Neuronal stem cell (in vitro differentiated cells): Measurements from ENCODE around the gene LATS1.

Experiments used
- DNase-seq: peaks from one replicate; pipeline ENCODE4 v3.0.0-alpha.2; 2013; ENCODE audit warnings: low spot score
- H2AFZ ChIP-seq: one replicate; pipeline ENCODE4 v1.6.1; 2013; ENCODE audit warnings: mild to moderate bottlenecking, low read length, inconsistent platforms
- H2AK5ac ChIP-seq: 2 replicates; pipeline ENCODE4 v1.6.1; 2013; ENCODE audit warnings: low read depth, mild to moderate bottlenecking, inconsistent platforms, low read length, moderate library complexity, mixed read lengths
- H2BK120ac ChIP-seq: 2 replicates; pipeline ENCODE4 v1.6.1; 2013; ENCODE audit warnings: low read depth, mild to moderate bottlenecking, inconsistent platforms, low read length, moderate library complexity, mixed read lengths
- H2BK12ac ChIP-seq: one replicate; pipeline ENCODE4 v1.6.1; 2013; ENCODE audit warnings: low read length, inconsistent platforms
- H2BK15ac ChIP-seq: 2 replicates; pipeline ENCODE4 v1.6.1; 2013; ENCODE audit warnings: mild to moderate bottlenecking, low read length, inconsistent platforms, mixed read lengths
- H2BK5ac ChIP-seq: one replicate; pipeline ENCODE4 v1.6.1; 2013; ENCODE audit warnings: inconsistent platforms, mild to moderate bottlenecking, low read length, moderate library complexity
- H3K14ac ChIP-seq: one replicate; pipeline ENCODE4 v1.6.1; 2013; ENCODE audit warnings: low read length, inconsistent platforms
- H3K18ac ChIP-seq: 2 replicates; pipeline ENCODE4 v1.6.1; 2013; ENCODE audit warnings: low read length, inconsistent platforms
- H3K23ac ChIP-seq: 2 replicates; pipeline ENCODE4 v1.6.1; 2013; ENCODE audit warnings: low read depth, mild to moderate bottlenecking, mixed read lengths, low read length, inconsistent platforms; ENCODE audit not compliant: poor library complexity
- H3K27ac ChIP-seq: replicated peaks from 3 replicates; pipeline ENCODE4 v1.5.1; 2013; ENCODE audit warnings: low read length, inconsistent platforms
- H3K27me3 ChIP-seq, 3 experiments: 2 replicates each; pipeline ENCODE4 v1.6.1; 2013; ENCODE audit warnings: low read length in 3 of 3, mild to moderate bottlenecking in 2 of 3, inconsistent platforms in 1 of 3, low read depth in 1 of 3, mixed read lengths in 1 of 3, moderate library complexity in 1 of 3; ENCODE audit not compliant: control insufficient read depth in 3 of 3, insufficient read depth in 3 of 3
- H3K36me3 ChIP-seq, 2 donors: replicated peaks in 1 of 2; 2 replicates each; pipeline ENCODE4 v1.6.1; 2013; ENCODE audit warnings: low read length in 2 of 2; ENCODE audit not compliant: control insufficient read depth in 2 of 2, insufficient read depth in 2 of 2
- H3K4ac ChIP-seq: 2 replicates; pipeline ENCODE4 v1.6.1; 2013; ENCODE audit warnings: inconsistent platforms, mild to moderate bottlenecking, low read length, moderate library complexity
- H3K4me1 ChIP-seq, 2 donors: 1 replicate in 1 of 2; 2 replicates in 1 of 2; pipeline ENCODE4 v1.6.1; 2013; ENCODE audit warnings: low read length in 2 of 2, low read depth in 1 of 2; ENCODE audit not compliant: control insufficient read depth in 2 of 2, insufficient read depth in 1 of 2
- H3K4me2 ChIP-seq: one replicate; pipeline ENCODE4 v1.6.1; 2013; ENCODE audit warnings: mild to moderate bottlenecking, low read length, inconsistent platforms; ENCODE audit not compliant: insufficient read depth, poor library complexity, severe bottlenecking
- H3K4me3 ChIP-seq, 2 donors: 2 replicates each; pipeline ENCODE4 v1.5.1; 2013; ENCODE audit warnings: low read length in 2 of 2, mild to moderate bottlenecking in 2 of 2, inconsistent platforms in 1 of 2, moderate library complexity in 1 of 2
- H3K79me1 ChIP-seq: one replicate; pipeline ENCODE4 v1.6.1; 2013; ENCODE audit warnings: low read depth, mild to moderate bottlenecking, inconsistent platforms, low read length, moderate library complexity
- H3K9ac ChIP-seq: one replicate; pipeline ENCODE4 v1.6.1; 2013; ENCODE audit warnings: mild to moderate bottlenecking, low read depth, low read length, inconsistent platforms; ENCODE audit not compliant: poor library complexity
- H3K9me3 ChIP-seq, 2 donors: replicated peaks in 1 of 2; 2 replicates each; pipeline versions ENCODE3 to v1.6.1; 2013; ENCODE audit warnings: low read length in 2 of 2, mild to moderate bottlenecking in 2 of 2, inconsistent platforms in 1 of 2, low read depth in 1 of 2, mixed read lengths in 1 of 2, moderate library complexity in 1 of 2; ENCODE audit not compliant: control insufficient read depth in 2 of 2, insufficient read depth in 1 of 2
- H4K8ac ChIP-seq: one replicate; pipeline ENCODE4 v1.6.1; 2013; ENCODE audit warnings: low read depth, mild to moderate bottlenecking, inconsistent platforms, low read length, moderate library complexity
- H4K91ac ChIP-seq: one replicate; pipeline ENCODE4 v1.6.1; 2013; ENCODE audit warnings: low read length, low read depth, mild to moderate bottlenecking, inconsistent platforms; ENCODE audit not compliant: poor library complexity
- WGBS, 2 donors: extraction: QIAGEN DNeasy Blood & Tissue Kit; methylation state at CpG; one replicate each; pipeline ENCODE4 v1.1.7; 2013; ENCODE audit warnings: missing lambda C conversion rate in 2 of 2, mixed read lengths in 1 of 2; ENCODE audit not compliant: insufficient read length in 2 of 2, insufficient replicate concordance in 1 of 2; ENCODE audit errors: extremely low coverage in 2 of 2; 5-methylcytosine and 5-hydroxymethylcytosine counted together

Gene LATS1

GRCh38 chr6:149636124-149636523, 81.8 kb downstream of the LATS1 start:
- H2BK12ac ChIP-seq = no peak overlapping the region
- H3K36me3 ChIP-seq = peaks cover 0 to 31% of the 10 kb centered on the region in 2 donors
- no peak overlapping the region for H3K27ac ChIP-seq
- WGBS, 2 donors = no CpG with 5 or more reads among the region's 2 CpGs
- no peak for DNase-seq
- no peaks in the 10 kb centered on the region for H3K4me1 ChIP-seq
- H4K91ac ChIP-seq = no peak overlapping the region
- no peak overlapping the region for H2AK5ac ChIP-seq
- H3K18ac ChIP-seq = no peak overlapping the region
- no peak overlapping the region for H3K4me3 ChIP-seq
- no peak overlapping the region for H3K4me2 ChIP-seq
- H2BK5ac ChIP-seq = no peak overlapping the region
- H3K79me1 ChIP-seq = no peaks in the 10 kb centered on the region
- no peak overlapping the region for H3K4ac ChIP-seq
- H3K23ac ChIP-seq = no peak overlapping the region
- H4K8ac ChIP-seq = no peak overlapping the region
- no peak overlapping the region for H2BK120ac ChIP-seq
- no peak overlapping the region for H2BK15ac ChIP-seq
- no peak overlapping the region for H2AFZ ChIP-seq
- H3K14ac ChIP-seq = no peak overlapping the region
- H3K9ac ChIP-seq = no peak overlapping the region
- no peaks in the 10 kb centered on the region for H3K27me3 ChIP-seq
- no peaks in the 10 kb centered on the region for H3K9me3 ChIP-seq

- no peak overlapping the region for H4K91ac ChIP-seq
- no peak overlapping the region for H3K18ac ChIP-seq
- H2BK15ac ChIP-seq = no peak overlapping the region
- H3K4ac ChIP-seq = no peak overlapping the region
- no peaks in the 10 kb centered on the region for H3K9me3 ChIP-seq
- no peak overlapping the region for H4K8ac ChIP-seq
- H3K14ac ChIP-seq = no peak overlapping the region
- no peak overlapping the region for H2AFZ ChIP-seq
- no peak overlapping the region for H2BK5ac ChIP-seq
- no peak overlapping the region for H3K9ac ChIP-seq
- no peak overlapping the region for H3K4me2 ChIP-seq
- no peak overlapping the region for H2BK12ac ChIP-seq
- H3K4me3 ChIP-seq = no peak overlapping the region
- no CpG with 5 or more reads among the region's 1 CpG for WGBS, 2 donors
- no peak overlapping the region for H2BK120ac ChIP-seq
- DNase-seq = no peak
- H3K23ac ChIP-seq = no peak overlapping the region
- H3K36me3 ChIP-seq = peaks cover 0 to 45% of the 10 kb centered on the region in 2 donors
- H3K79me1 ChIP-seq = no peaks in the 10 kb centered on the region
- H3K27me3 ChIP-seq = no peaks in the 10 kb centered on the region
- no peak overlapping the region for H3K27ac ChIP-seq
- H3K4me1 ChIP-seq = no peaks in the 10 kb centered on the region
- H2AK5ac ChIP-seq = no peak overlapping the region
Measured at GRCh38 chr6:149634315-149634714, 83.6 kb downstream of the LATS1 start.

- Histone ChIP-seq H2BK12ac (no peak overlapping the region), H4K91ac (no peak overlapping the region), H3K4me1 (no peaks in the 10 kb centered on the region), H3K9ac (no peak overlapping the region), H2BK15ac (no peak overlapping the region), H3K36me3 (peaks cover 3 to 55% of the 10 kb centered on the region in 2 donors), H2AFZ (no peak overlapping the region), H3K27me3 (no peaks in the 10 kb centered on the region), H3K4me2 (no peak overlapping the region), H2AK5ac (no peak overlapping the region), H3K4ac (no peak overlapping the region), H4K8ac (no peak overlapping the region), H3K18ac (no peak overlapping the region), H3K9me3 (no peaks in the 10 kb centered on the region), H2BK120ac (no peak overlapping the region), H3K4me3 (no peak overlapping the region), H3K14ac (no peak overlapping the region), H3K23ac (no peak overlapping the region), H3K27ac (no peak overlapping the region), H2BK5ac (no peak overlapping the region), H3K79me1 (no peaks in the 10 kb centered on the region)
- no CpG with 5 or more reads among the region's 4 CpGs for WGBS, 2 donors
- no peak for DNase-seq
Measured at GRCh38 chr6:149628875-149629510, 88.9 kb downstream of the LATS1 start.

- no peak overlapping the region for H2AK5ac ChIP-seq
- no peak overlapping the region for H3K9ac ChIP-seq
- H3K27me3 ChIP-seq = no peaks in the 10 kb centered on the region
- H3K36me3 ChIP-seq = peaks cover 3 to 64% of the 10 kb centered on the region in 2 donors
- no peak for DNase-seq
- no peak overlapping the region for H2BK5ac ChIP-seq
- H2BK120ac ChIP-seq = no peak overlapping the region
- no peaks in the 10 kb centered on the region for H3K79me1 ChIP-seq
- H3K4me2 ChIP-seq = no peak overlapping the region
- no peak overlapping the region for H4K91ac ChIP-seq
- H3K23ac ChIP-seq = no peak overlapping the region
- H2AFZ ChIP-seq = no peak overlapping the region
- H4K8ac ChIP-seq = no peak overlapping the region
- H2BK15ac ChIP-seq = no peak overlapping the region
- H2BK12ac ChIP-seq = no peak overlapping the region
- no peak overlapping the region for H3K4ac ChIP-seq
- no peak overlapping the region for H3K4me3 ChIP-seq
- no peaks in the 10 kb centered on the region for H3K4me1 ChIP-seq
- H3K27ac ChIP-seq = no peak overlapping the region
- no peak overlapping the region for H3K18ac ChIP-seq
- H3K14ac ChIP-seq = no peak overlapping the region
- H3K9me3 ChIP-seq = no peaks in the 10 kb centered on the region
Measured at GRCh38 chr6:149627672-149628071, 90.2 kb downstream of the LATS1 start.
